ENCODE results near the gene C10orf143. TPM values are rescaled to one million over a fixed set of nuclear protein-coding genes. Genes with fewer than 3 reads are reported as not detected.
"Not testable (repeated sequence)": the region's sequence is repeated elsewhere in the genome, so short reads cannot be mapped to it uniquely, and the experiment has no call there.

Gene C10orf143
- total RNA-seq, 1 donor from 2014 or later: 1.1 TPM

GRCh38 chr10:130111113-130111851, 652 bp upstream of the C10orf143 start:
- peak; percentile 97 for DNase-seq

DNA sequence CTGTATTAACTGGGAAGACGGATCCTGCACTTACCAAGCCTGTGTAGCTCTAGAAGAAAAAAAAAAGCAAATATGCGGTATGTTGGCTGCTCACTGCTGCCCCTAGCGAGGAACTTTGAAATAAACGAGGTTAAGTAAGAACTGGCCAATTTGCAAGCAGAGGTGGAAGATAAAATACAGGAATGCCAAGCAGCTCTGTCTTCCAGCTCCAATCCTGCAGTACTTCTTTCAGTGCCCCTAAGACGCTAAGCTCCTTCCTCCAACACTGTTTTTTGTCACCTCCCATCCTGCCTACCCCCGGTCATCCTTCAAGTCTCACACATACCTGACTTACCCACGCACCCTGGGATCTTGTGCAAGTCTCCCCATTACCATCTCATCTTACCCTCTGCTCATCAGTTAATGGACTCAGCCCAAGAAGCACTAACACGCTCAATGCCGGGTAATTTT, 809 bp downstream of the C10orf143 start:
- peak; percentile 59 for DNase-seq

GRCh38 chr10:130108934-130109604, 1.6 kb downstream of the C10orf143 start:
- DNase-seq: no peak

DNA sequence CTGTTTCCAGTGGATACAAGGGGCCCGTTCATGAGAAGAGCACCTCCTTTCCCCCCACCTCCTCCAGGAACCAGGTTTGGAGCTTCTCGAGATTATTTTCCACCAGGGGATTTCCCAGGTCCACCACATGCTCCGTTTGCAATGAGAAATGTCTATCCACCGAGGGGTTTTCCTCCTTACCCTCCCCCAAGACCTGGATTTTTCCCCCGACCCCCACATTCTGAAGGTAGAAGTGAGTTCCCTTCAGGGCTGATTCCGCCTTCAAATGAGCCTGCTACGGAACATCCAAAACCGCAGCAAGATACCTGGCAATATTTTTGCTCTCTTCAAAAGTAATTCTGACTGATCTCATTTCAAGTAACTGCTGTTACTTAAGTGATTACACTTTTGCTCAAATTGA, 2.5 kb downstream of the C10orf143 start:
- DNase-seq: not testable (repeated sequence)

DNA sequence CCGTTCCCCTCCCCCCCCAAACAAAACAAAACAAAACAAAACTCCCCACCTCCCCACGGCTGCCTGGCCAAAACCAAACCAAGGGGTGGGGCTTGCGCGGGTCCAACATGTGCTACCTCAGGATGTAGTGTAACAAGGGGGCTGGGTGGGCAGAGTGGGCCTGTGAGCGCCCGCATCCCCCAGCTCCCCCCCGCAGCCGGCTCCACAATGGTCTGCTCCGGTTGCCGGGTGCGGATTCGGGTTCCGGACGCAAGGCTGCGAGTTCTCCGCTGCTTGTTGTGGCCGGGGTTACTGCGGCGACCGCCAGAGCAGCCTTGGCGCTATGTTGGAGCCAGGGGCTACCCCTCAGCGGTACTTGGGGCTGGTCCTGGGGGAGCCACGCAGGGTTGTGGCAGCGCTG, 4.9 kb downstream of the C10orf143 start:
- no peak for DNase-seq

GRCh38 chr10:130099344-130099743, 11.3 kb downstream of the C10orf143 start:
- no peak for DNase-seq

DNA sequence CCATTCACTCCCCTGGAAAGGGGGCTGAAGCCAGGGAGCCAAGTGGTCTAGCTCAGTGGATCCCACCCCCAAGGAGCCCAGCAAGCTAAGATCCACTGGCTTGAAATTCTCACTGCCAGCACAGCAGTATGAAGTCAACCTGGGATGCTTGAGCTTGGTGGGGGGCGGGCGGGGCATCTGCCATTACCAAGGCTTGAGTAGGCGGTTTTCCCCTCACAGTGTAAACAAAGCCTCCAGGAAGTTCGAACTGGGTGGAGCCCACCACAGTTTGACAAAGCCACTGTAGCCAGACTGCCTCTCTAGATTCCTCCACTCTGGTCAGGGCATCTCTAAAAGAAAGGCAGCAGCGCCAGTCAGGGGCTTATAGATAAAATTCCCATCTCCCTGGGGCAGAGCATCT, 20.1 kb downstream of the C10orf143 start:
- DNase-seq: not testable (repeated sequence)

DNA sequence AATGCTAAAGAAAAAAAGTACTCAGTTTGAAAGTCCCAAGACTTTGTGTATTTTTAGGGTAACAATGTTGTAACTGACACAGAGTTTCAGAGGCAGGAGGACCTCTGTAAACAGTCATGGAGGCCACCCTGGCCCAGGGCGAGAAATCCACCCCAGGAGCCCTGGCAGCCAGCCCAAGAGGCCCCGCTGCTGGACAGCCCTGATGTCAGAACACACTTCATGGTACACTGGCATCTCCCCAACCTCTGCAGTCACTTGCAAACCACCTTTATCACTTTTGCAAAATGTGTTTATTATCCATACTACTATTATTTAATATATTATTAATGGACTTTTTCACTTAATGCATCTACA, 30.2 kb downstream of the C10orf143 start:
- no peak for DNase-seq

GRCh38 chr10:130079614-130080460, 30.8 kb downstream of the C10orf143 start:
- DNase-seq: no peak

DNA sequence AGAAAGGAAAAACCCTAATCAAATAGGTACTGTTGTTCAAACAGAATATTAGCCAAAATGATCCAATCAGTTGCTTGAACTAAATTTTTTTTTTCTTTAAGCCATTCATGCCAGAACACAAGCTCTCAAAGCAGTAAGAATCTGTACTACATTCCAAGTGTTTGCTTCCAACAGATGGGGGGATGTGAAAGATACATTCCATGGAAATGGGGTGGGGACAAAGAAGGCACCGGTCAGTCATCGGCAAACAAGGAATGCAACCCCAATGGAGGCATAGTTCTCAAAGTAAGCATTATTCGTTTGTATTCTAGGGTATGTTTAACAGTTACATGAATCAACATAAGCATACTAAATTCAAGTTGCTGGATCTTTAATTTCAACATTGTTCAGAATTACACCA, 32.5 kb downstream of the C10orf143 start:
- no peak for DNase-seq

- DNase-seq: no peak
Observed at GRCh38 chr10:130076681-130077080, 33.9 kb downstream of the C10orf143 start.

GRCh38 chr10:130074639-130075038, 36.0 kb downstream of the C10orf143 start:
- no peak for DNase-seq

GRCh38 chr10:130073912-130074311, 36.7 kb downstream of the C10orf143 start:
- no peak for DNase-seq

DNA sequence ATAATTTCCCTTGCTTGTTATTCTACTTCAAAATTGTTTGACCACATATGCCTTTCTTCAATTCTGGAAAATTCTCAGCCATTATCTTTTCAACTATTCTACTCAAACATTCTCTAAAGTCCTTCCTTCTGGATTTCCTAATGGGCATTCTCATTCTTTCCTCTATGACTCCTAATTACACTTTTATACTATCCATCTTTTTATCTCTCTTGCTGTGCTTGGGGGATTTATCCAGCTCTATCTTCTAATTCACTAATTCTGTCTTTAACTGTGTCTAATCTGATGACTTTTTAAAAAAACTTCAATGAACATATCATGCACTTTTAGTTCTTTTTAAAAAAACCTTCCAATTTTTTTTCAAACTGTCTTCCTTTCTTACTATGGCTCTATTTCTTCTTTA, 38.4 kb downstream of the C10orf143 start:
- DNase-seq: no peak

- DNase-seq: no peak
Observed at GRCh38 chr10:130067893-130068292, 42.7 kb downstream of the C10orf143 start.

DNA sequence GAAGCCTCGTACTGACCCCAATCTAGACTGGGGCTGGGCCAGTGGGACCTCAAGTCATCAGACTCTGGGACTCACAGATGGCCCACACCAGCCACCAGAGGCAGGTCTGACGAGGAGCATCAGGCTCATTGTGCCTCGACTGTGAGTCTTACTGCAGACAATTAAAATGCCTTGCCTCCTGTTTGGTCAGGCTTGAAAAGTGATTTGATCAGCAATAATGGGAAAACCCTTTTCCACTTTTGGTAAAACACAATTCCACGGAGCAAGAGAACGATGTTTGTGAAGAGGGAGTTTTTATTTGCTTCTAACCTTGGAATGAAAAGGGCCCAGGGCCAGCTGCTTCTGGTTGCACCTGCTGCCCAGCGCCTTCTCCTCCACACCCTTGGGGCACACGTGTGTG, 43.9 kb downstream of the C10orf143 start:
- DNase-seq: no peak

GRCh38 chr10:130065251-130065650, 45.4 kb downstream of the C10orf143 start:
- no peak for DNase-seq

DNA sequence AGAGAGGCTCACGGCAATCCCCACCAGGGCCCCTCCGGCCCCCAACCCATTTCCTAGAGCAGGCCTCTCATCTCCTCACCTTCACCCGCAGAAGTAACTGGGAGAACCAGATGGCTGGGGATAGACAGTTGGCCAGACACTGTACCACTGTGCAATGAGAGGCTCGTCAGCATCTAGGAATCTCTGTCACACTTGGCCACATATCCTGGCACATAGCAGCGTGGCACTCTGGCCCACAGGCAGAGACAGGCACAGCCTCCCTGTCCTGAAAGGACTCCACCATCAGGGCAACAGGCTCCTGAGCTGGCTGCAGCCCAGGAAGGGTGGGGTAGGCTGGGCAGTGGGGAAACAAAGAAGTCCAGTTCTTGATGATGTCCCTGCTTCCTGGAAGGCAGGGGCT, 45.8 kb downstream of the C10orf143 start:
- no peak for DNase-seq

GRCh38 chr10:130062976-130063375, 47.7 kb downstream of the C10orf143 start:
- DNase-seq: no peak

- no peak for DNase-seq
Observed at GRCh38 chr10:130062201-130062600, 48.4 kb downstream of the C10orf143 start.

DNA sequence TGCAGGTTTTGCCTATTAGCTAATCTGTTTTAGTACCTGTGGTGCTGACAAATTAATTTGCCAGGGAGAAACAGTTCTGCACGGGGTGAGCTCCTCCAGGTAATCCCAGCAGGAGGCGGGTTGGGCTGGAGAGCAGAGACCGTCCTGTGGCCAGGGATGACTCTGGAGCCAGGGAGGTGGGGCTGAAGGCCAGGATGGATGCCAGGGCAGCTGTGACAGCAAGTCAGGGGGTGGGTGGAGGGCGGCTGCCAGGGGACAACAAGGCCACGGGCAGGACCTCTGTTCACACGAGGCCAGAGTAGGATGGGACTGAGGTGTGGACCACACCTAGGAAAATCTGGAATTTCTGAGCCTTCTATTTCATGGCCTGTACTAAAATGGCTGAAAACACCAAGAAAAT, 48.9 kb downstream of the C10orf143 start:
- no peak for DNase-seq

DNA sequence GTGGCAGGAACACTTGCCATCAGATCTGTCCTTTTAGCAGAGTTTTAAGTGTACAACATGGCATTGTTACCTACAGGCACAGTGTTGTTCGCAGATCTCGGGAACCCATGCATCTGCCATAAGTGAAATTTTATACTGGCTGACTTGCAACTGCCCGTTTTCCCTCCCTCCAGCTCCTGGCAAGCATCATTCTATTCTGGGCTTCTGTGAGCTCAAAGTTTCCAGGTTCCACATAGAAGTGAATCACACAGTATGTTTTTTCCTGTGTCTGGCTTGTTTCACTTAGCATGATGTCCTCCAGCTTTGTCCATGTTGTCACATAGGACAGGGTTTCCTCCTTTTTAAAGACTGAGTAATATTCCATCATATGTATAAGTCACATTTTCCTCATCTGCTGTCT, 56.6 kb downstream of the C10orf143 start:
- no peak for DNase-seq

- DNase-seq: no peak
Observed at GRCh38 chr10:130053561-130053960, 57.1 kb downstream of the C10orf143 start.

Data from occipital lobe (tissue), 2 donors.